Measurements from ENCODE around the gene STT3A. TPM values are rescaled to one million over a fixed set of nuclear protein-coding genes. Genes with fewer than 3 reads are reported as not detected.

Gene STT3A
- total RNA-seq: 165 and 235 TPM in 2 replicates

GRCh38 chr11:125592305-125593113 lies at the start of gene STT3A:
STT3A (plus strand) TSS chr11:125592852; CDS start chr11:125595916, 3,064 bp downstream.

GRCh38 chr11:125568970-125569914 lies 23.4 kb upstream of the STT3A start, which contains the start of gene EI24:
EI24 (plus strand) TSS chr11:125569477; CDS start chr11:125572528, 3,051 bp downstream.

GRCh38 chr11:125624756-125625213 lies 32.1 kb downstream of the STT3A start, which contains the start of gene CHEK1:
CHEK1 (plus strand) TSS chr11:125625163; CDS start chr11:125626769, 1,606 bp downstream.

Other genes with a start within 250 kb of the STT3A start
- gene FEZ1, start 96.6 kb upstream of the STT3A start, total RNA-seq: 64.7 and 69.2 TPM in 2 replicates
- gene EI24, start 23.4 kb upstream of the STT3A start, total RNA-seq: 165 and 166 TPM in 2 replicates
- 34.4 and 39.2 TPM in 2 replicates for gene CHEK1, start 32.3 kb downstream of the STT3A start, total RNA-seq
- not detected in 2 replicates for gene ACRV1, start 88.0 kb downstream of the STT3A start, total RNA-seq
- not detected in 2 replicates for gene PATE1, start 153.4 kb downstream of the STT3A start, total RNA-seq
- gene PATE2, start 186.0 kb downstream of the STT3A start, total RNA-seq: 0.32 TPM in 1 of 2 replicates, not detected in the other
- not detected in 2 replicates for gene PATE3, start 195.3 kb downstream of the STT3A start, total RNA-seq
- not detected in 2 replicates for gene PATE4, start 240.5 kb downstream of the STT3A start, total RNA-seq

Data from epithelial cell of umbilical artery (primary cell).